ENCODE results near the gene THBS2. TPM values are rescaled to one million over a fixed set of nuclear protein-coding genes. Genes with fewer than 3 reads are reported as not detected.

THBS2 gene
- total RNA-seq, 1 experiment from 2014 or later: 0.39 TPM

DNA sequence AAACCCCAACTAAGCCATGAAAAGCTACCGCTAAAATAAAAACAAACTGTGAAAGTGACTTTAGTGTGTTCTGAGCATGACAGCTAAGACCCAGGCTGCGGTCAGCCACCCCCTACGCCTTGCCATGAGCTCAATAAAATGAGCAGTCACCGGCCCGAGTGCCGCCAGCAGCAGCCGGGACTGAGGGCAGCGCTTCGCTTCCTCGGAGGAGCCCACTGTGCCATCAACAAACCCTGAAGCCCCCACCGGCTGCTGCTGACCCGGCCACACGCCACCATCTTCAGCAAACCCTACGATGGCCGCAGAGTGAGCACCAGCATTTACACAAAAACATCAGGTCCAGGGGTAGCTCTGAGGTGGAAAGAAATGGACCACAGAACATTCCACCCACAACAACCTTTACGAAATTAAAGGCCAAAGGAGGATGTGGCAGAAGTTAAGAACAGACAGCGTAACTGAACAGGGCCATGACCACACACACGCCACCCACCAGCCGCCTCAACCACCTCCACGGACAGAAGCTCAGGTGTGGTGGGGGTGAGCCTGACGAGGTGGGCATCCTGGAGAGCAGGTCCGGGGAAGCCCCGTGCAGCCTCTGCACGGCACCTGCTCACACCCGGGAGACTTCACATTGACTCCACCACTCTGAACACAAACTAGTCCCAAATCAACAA lies 67.0 kb downstream of the THBS2 start:
- Histone ChIP-seq H3K9me3 (ENCODE audit: control insufficient read depth in 1 of 2, insufficient read depth in 1 of 2, low read depth in 1 of 2, low read length in 2 of 2) (no peaks in the 10 kb centered on the region), H3K79me2 (ENCODE audit: insufficient read depth, low read length) (no peaks in the 10 kb centered on the region), H3K27ac (ENCODE audit: low read depth, low read length) (no peak overlapping the region), H3K4me1 (ENCODE audit: control insufficient read depth in 1 of 2, insufficient read depth in 2 of 2, low read length in 2 of 2) (peaks cover 0 to 5% of the 10 kb centered on the region in 2 experiments; a peak in 1 of 4 replicates), H3K4me3 (replicated peaks in 1 of 2; ENCODE audit: low read depth in 1 of 2, low read length in 2 of 2) (no peak overlapping the region), H2AFZ (ENCODE audit: low read depth, low read length, poor library complexity, severe bottlenecking) (no peak overlapping the region), H3K27me3 (ENCODE audit: insufficient read depth, low read length) (no peaks in the 10 kb centered on the region), H3K36me3 (ENCODE audit: control insufficient read depth in 1 of 2, insufficient read depth in 2 of 2, low read length in 2 of 2) (no peaks in the 10 kb centered on the region), H3K4me2 (ENCODE audit: low read length) (no peak overlapping the region), H3K9ac (ENCODE audit: low read length) (no peak overlapping the region), H4K20me1 (ENCODE audit: insufficient read depth) (no peaks in the 10 kb centered on the region), H3K9me2 (ENCODE audit: insufficient read depth) (no peaks in the 10 kb centered on the region)
- TF ChIP-seq JUND (IDR thresholded peaks at IDR 0.05): no peak
- no peak for TF ChIP-seq EZH2 (IDR thresholded peaks at IDR 0.05)
- no peak for TF ChIP-seq ELF1 (IDR thresholded peaks at IDR 0.05; ENCODE audit: borderline replicate concordance, low read depth)
- no peak for TF ChIP-seq FOSL1 (IDR thresholded peaks at IDR 0.05; ENCODE audit: low read depth)
- no peak for TF ChIP-seq CBX3 (IDR thresholded peaks at IDR 0.05; ENCODE audit: low read depth)
- TF ChIP-seq POLR2A (IDR thresholded peaks at IDR 0.05; ENCODE audit: borderline replicate concordance, extremely low read depth, insufficient read depth, insufficient read length): no peak
- DNase-seq (ENCODE audit: low read depth, low spot score): no peak
- RAD21 ChIA-PET (ENCODE audit: low non-redundant PET in 1 of 2, low total read pairs in 2 of 2, uncharacterized antibody in 2 of 2, unreplicated experiment in 2 of 2): no interaction called here
- POLR2A ChIA-PET: no interaction called here
- intact Hi-C loops (cut with micrococcal nuclease): no loop called here
- CTCF ChIA-PET: no interaction called here
- ATAC-seq: no peak
- BruUV-seq (replicated peaks): no TSS peak

DNA sequence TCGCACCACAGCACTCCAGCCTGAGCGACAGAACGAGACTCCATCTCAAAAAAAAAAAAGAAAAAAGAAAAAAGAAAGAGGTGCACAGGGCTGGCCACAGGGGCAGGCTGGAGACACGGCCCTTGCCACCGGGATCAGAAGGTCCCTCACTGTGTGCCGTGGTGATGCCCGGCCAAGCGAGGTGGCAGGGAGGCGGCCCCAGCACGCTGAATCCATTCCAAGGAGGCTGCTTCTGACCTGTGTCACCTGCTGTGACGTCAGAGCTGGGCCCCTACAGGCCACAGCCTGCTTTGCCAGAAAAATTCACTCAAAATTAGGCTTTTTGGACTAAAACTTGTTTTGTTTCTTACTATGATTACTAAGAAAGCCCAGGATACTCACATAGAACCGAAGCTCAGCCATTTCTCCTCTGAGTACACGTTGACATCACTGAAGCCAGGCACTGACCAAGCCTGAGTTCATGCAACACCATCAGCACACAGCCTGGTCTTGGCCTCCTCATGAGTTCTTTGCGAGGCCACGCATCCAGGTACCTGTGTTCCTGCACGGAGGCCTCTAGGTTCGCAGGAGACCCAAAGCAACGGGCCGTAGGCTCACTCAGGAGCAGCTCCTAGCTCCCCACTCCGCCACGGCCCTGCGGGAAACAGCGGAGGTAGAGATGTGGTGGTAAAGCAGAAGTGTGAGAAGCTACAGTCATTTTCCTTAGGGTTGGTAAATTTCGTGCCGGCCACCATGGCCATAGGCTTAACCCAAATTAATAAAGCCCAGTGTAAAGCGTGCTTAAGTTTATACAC lies 67.8 kb downstream of the THBS2 start:
- Histone ChIP-seq H3K27ac (ENCODE audit: low read depth, low read length) (no peak overlapping the region), H3K4me2 (ENCODE audit: low read length) (no peak overlapping the region), H3K4me1 (ENCODE audit: control insufficient read depth in 1 of 2, insufficient read depth in 2 of 2, low read length in 2 of 2) (peaks cover 0 to 5% of the 10 kb centered on the region in 2 experiments; a peak in 1 of 4 replicates), H3K9ac (ENCODE audit: low read length) (no peak overlapping the region), H3K9me2 (ENCODE audit: insufficient read depth) (no peaks in the 10 kb centered on the region), H4K20me1 (ENCODE audit: insufficient read depth) (no peaks in the 10 kb centered on the region), H3K9me3 (ENCODE audit: control insufficient read depth in 1 of 2, insufficient read depth in 1 of 2, low read depth in 1 of 2, low read length in 2 of 2) (no peaks in the 10 kb centered on the region), H3K79me2 (ENCODE audit: insufficient read depth, low read length) (no peaks in the 10 kb centered on the region), H3K27me3 (ENCODE audit: insufficient read depth, low read length) (no peaks in the 10 kb centered on the region), H3K4me3 (replicated peaks in 1 of 2; ENCODE audit: low read depth in 1 of 2, low read length in 2 of 2) (no peak overlapping the region), H2AFZ (ENCODE audit: low read depth, low read length, poor library complexity, severe bottlenecking) (no peak overlapping the region), H3K36me3 (ENCODE audit: control insufficient read depth in 1 of 2, insufficient read depth in 2 of 2, low read length in 2 of 2) (no peaks in the 10 kb centered on the region)
- no peak for TF ChIP-seq ZFX (IDR thresholded peaks at IDR 0.05)
- TF ChIP-seq, protein P1, sequence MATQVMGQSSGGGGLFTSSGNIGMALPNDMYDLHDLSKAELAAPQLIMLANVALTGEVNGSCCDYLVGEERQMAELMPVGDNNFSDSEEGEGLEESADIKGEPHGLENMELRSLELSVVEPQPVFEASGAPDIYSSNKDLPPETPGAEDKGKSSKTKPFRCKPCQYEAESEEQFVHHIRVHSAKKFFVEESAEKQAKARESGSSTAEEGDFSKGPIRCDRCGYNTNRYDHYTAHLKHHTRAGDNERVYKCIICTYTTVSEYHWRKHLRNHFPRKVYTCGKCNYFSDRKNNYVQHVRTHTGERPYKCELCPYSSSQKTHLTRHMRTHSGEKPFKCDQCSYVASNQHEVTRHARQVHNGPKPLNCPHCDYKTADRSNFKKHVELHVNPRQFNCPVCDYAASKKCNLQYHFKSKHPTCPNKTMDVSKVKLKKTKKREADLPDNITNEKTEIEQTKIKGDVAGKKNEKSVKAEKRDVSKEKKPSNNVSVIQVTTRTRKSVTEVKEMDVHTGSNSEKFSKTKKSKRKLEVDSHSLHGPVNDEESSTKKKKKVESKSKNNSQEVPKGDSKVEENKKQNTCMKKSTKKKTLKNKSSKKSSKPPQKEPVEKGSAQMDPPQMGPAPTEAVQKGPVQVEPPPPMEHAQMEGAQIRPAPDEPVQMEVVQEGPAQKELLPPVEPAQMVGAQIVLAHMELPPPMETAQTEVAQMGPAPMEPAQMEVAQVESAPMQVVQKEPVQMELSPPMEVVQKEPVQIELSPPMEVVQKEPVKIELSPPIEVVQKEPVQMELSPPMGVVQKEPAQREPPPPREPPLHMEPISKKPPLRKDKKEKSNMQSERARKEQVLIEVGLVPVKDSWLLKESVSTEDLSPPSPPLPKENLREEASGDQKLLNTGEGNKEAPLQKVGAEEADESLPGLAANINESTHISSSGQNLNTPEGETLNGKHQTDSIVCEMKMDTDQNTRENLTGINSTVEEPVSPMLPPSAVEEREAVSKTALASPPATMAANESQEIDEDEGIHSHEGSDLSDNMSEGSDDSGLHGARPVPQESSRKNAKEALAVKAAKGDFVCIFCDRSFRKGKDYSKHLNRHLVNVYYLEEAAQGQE (IDR thresholded peaks at IDR 0.05; ENCODE audit: low read depth): no peak
- TF ChIP-seq SP1 (IDR thresholded peaks at IDR 0.05; ENCODE audit: low read depth): no peak
- TF ChIP-seq, protein P2, sequence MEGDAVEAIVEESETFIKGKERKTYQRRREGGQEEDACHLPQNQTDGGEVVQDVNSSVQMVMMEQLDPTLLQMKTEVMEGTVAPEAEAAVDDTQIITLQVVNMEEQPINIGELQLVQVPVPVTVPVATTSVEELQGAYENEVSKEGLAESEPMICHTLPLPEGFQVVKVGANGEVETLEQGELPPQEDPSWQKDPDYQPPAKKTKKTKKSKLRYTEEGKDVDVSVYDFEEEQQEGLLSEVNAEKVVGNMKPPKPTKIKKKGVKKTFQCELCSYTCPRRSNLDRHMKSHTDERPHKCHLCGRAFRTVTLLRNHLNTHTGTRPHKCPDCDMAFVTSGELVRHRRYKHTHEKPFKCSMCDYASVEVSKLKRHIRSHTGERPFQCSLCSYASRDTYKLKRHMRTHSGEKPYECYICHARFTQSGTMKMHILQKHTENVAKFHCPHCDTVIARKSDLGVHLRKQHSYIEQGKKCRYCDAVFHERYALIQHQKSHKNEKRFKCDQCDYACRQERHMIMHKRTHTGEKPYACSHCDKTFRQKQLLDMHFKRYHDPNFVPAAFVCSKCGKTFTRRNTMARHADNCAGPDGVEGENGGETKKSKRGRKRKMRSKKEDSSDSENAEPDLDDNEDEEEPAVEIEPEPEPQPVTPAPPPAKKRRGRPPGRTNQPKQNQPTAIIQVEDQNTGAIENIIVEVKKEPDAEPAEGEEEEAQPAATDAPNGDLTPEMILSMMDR (IDR thresholded peaks at IDR 0.05 in 2 of 3, conservative IDR thresholded peaks at IDR 0.05 in 1 of 3; ENCODE audit: borderline replicate concordance in 1 of 3, insufficient read depth in 1 of 3, low read depth in 2 of 3, low read length in 2 of 3): no peak
- no peak for TF ChIP-seq EZH2phosphoT487 (IDR thresholded peaks at IDR 0.05; ENCODE audit: borderline replicate concordance)
- TF ChIP-seq RAD21 (IDR thresholded peaks at IDR 0.05; ENCODE audit: low read depth): no peak
- TF ChIP-seq, protein P3, sequence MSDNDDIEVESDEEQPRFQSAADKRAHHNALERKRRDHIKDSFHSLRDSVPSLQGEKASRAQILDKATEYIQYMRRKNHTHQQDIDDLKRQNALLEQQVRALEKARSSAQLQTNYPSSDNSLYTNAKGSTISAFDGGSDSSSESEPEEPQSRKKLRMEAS (IDR thresholded peaks at IDR 0.05): no peak
- TF ChIP-seq FOSL1 (IDR thresholded peaks at IDR 0.05; ENCODE audit: low read depth): no peak
- RAD21 ChIA-PET (ENCODE audit: low non-redundant PET in 1 of 2, low total read pairs in 2 of 2, uncharacterized antibody in 2 of 2, unreplicated experiment in 2 of 2): no interaction called here
- no peak for ATAC-seq
- intact Hi-C loops (cut with micrococcal nuclease): no loop called here
- CTCF ChIA-PET: no interaction called here
- POLR2A ChIA-PET: no interaction called here
- DNase-seq (ENCODE audit: low read depth, low spot score): no peak
- BruUV-seq (replicated peaks): no TSS peak

Measured in HCT116 (cell line).